GM21526 (cell line): ENCODE measurements around the gene LCN2.

Source experiments
- ATAC-seq: cut with Tn5 transposase; IDR thresholded peaks from one replicate; pipeline ENCODE4 v1.9.1; 2021; ENCODE audit warnings: moderate library complexity; ENCODE audit not compliant: unreplicated experiment, low FRiP score

LCN2 gene

DNA sequence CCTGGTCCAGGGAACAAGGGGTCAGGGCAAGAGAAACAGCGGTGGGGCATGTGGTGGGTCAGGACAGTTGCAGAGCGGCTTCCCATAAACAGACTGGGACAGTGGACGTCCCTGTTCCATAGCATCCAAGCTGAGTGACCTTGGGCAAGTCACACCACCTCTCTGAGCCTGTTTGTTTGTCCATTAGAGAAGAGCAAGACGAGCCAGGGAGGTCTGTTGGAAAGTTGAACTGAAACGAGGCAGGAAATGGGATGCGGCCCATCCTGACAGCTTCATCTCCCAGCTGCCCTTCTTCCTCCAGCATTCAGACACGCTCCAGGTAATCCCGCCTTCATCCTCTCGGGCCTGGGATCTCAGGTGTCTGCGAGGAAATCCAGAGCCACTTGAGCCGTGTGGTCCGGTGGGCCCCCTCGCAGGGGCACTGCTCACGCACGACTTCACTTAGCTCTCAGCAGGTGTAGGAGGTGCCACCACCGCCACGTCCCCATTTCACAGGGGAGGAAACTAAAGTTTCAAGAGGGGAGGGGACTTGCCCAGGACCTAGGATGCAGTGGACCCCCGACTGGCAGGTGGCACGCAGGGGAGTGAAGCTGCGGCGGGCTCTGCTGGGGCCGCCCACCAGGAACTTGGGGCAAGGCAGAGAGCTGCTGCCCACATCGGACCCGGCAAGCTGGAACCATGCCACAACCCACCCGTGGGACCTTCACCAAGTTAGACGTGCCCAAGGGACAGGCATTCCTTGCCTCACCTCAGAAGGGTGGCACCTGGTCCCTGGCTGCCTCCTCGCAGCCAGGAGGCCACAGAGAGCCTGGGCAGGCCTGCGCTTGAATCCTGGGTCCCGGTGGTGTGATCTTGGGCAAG, 34.7 kb upstream of the LCN2 start:
- no peak for ATAC-seq

- no peak for ATAC-seq
Measured at GRCh38 chr9:128115187-128116103, 33.8 kb upstream of the LCN2 start.

DNA sequence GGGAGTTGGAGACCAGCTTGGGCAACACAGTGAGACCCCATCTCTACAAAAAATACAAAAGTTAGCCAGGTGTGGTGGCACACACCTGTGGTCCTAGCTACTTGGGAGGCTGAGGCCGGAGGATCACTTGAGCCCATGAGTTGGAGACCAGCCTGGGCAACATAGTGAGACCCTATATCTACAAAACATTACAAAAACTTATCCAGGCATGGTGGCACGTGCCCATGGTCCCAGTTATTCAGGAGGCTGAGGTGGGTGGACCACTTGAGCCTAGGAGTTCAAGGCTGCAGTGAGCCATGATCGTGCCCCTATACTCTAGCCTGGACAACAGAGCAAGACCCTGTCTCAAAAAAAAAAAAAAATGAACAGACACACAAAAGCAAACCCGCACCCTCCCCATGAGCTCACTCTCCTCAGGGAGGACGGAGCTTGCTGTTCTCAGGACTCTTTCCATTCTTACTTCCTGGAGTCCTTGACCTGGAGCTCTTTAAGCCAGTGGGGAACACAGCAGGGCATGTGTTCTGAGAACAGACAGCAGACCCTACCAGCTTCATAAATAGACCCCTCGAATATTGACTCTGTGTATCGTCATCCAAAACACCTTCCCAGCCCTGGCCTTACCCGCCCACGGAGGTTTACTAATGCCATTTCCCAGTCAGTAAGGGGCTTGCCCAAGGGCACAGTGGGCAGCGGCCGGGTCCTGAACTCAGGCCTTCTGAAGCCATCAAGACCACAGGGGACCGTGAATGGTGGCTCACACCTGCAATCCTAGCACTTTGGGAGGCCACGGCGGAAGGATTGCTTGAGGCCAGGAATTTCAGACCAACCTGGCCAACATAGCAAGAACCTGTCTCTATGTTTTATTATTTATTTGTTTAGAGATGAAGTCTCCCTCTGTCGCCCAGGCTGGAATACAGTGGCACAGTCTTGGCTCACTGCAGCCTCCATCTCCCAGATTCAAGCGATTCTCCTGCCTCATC, 32.9 kb upstream of the LCN2 start:
- ATAC-seq: no peak

DNA sequence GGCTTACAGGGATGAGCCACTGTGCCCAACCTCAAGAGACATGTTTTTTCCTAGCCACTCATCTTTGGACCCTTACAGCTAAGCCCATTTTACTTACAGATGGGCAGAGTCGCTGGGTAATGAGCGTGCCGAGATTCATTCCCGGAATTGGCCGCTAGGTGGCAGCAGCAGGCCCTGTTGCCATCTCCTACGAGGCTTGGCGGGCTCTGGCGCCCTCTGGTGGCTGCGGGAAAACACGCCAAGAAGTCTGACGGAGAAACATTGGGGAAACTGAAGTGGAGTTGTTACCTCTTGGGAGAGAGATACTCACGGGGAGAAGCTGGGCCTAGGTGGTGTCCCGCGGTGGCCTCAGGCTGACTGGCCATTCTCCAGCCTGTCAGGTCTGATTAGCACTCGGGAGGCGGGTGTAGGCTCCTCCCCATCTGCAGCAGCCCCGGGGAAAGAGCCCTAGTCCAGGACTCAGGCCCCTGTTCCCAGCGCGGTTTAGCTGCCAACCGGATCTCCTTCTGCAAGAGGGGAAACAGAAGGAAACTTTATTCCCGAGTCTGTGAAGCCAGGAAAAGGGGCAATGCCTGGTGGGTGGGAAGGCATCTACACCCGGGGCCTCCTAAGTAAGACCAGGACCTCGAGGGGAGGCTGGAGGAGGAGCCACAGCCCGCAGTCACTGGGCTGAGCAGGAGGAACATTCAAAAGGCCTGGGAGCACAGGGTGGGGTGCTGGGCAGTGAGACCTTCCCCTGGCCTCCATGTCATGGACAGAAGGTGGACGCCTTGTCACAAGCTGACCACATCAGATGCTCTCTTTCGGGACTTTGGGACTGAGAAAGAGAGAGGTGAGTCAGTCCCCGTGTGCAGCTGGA, 31.4 kb upstream of the LCN2 start:
- no peak for ATAC-seq

- ATAC-seq: no peak
Measured at GRCh38 chr9:128118472-128118857, 30.8 kb upstream of the LCN2 start.

DNA sequence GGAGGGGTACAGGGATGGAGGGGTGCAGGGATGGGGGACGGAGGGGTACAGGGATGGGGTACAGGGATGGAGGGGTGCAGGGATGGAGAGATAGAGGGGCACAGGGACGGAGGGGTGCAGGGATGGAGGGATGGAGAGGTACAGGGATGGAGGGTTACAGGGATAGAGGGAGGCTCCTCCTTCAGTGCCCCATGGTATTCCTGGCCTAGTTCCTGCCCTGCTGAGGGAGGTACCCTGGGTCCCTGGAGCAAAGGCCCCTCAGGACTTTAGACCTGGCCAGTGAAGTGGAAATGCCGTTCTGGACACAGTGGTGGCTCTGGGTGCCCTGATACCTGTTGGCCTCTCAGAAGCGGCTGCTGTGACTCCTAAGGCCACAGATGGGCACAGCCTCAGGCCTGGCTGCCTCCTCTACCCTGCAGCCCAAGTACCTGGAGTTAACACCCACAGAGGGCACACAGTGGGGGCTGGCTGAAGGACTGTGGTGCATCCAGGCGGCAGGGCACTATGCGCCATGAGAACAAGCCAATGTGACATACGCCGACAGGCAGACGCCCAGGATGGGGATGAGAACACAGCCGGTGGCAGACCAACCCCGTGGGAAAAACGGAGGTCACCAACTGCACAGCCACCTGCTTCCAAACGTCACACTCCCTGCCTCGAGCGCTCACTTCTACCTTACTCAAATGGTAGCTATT, 30.1 kb upstream of the LCN2 start:
- ATAC-seq: no peak

- no peak for ATAC-seq
Measured at GRCh38 chr9:128120061-128120740, 29.1 kb upstream of the LCN2 start.

DNA sequence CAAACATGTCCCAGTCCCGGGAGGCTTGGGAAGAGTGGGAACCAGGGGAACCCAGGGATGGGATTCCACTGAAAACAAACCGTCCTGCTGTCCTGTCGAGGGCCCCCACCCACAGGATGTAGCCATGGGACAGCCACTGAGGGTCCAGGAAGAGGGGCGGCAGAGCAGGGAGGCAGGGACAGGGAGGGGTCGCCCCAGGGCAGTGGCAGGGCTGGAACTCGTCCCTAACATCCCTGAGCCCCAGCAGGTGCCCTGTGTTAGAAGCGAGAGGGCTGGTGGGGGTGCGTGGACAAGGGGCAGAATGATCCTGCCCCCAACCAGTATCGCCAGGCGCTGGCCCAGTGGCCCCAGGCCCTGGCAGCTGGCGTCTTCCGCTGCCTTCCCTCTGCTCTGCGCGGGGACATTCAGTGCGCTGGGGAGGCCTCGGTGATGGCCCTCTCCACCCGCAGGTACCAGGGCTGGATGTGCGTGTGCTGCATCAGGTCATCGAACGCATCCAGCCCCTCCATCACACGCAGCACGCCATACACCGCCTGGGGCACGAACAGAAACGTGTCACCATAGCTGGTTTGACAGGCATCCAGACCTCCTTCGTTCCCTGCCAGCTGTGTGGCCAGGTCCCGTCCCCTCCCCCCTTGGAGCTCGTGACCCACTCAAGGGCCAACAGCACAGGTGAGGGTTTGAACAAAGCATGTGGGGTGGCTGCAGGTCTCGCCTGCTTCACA, 28.4 kb upstream of the LCN2 start:
- no peak for ATAC-seq

DNA sequence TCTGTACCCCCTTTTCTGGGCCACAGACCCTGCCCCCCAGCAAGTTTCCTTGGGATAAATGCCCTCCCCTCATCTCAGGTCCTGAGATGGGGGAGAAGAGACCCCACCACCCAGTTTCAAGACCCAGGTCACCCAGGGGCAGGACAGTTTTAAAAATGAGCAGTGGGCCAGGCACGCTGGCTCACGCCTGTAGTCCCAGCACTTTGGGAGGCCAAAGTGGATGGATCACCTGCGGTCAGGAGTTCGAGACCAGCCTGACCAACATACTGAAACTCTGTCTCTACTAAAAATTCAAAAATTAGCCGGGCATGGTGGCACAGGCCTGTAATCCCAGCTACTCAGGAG, 27.8 kb upstream of the LCN2 start:
- ATAC-seq: no peak

DNA sequence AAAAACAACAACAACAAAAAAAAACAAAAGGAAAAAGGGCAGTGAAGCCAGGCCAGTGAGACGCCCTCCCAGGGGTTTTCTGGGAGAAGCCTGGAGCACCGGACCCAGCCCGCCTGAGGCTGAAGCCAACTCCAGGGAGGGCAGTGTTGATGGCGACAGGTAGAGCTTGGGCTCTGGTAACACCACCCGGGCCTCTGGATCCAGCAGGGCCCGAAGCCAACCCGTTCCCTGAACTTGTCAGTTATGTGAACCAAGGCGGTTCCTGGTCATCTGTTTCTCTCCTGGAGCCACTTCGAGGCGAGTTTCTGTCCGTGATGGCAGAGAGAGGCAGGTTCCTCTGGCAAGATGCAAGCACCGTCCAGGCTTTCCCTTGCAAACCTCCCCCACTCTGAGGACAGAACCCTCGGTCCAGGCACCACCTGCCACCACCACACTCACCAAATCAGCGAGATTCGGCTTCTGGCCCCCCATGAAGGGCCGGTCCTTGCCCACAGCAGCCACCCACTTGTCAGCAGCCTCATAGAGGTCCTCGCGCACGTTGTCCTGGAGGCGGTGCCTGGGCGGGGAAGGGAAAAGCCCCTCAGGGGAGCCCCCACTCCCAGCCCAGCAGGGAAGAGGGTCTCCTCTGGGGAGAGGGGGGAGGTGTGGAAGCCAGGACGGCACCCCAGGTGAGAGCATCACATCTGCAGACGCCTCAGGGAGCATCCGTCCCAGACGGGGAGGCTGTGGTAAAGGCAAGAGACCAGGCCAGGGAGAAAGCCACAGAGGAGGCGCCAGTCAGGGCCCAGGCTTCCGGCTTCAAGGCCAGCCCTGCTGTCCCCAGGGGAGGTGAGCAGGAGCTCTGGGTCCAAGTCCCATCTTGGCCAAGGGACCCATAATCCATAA, 27.1 kb upstream of the LCN2 start:
- no peak for ATAC-seq

GRCh38 chr9:128122809-128123175, 26.5 kb upstream of the LCN2 start:
- ATAC-seq: no peak

DNA sequence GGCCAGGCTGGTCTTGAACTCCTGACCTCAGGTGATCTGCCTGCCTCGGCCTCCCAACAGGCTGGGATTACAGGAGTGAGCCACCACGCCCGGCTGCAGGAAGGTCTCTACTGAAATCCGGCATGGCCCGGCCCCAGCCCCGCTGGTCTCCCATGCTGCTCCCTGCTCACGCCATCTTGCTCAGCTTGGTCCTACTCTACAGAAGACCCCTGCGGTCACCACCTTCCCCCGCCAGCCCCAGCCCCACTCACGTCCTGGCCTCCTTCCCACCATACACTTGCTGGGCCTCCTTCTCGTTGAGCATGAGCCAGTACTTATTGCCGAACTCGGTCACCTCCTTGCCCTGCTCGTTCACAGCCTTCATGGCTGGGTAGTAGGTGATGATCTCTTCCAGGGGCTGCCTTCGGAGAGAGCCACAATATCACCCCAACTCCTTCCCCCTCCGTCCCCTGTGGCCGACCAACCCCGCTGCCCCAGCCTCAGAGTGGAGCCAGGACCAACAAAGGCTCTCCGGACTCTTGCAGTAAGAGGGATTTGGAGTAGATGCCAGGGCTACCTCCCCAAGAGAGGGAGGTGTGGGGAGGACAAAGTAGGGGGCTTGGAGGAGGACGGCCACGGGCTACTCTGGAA, 25.7 kb upstream of the LCN2 start:
- no peak for ATAC-seq

DNA sequence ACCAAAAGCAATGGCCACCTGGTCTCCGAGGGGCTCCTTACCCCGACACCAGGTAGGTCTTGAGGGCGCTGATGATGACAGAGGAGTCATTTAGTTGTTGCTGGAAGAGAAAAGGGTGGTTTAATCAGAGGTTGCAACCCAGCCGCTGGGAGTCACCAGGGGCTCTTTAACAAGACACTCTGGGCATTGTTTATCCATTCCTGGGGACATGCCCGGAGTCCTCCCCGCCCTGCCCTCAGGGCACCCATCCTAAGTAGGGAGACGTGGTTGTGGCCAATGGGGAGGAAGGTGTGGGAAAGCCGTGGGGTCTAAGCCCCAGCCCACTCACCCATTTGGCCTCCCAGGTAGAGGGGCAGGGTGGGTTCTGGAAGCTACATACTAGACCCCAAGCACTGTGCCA, 24.8 kb upstream of the LCN2 start:
- no peak for ATAC-seq

DNA sequence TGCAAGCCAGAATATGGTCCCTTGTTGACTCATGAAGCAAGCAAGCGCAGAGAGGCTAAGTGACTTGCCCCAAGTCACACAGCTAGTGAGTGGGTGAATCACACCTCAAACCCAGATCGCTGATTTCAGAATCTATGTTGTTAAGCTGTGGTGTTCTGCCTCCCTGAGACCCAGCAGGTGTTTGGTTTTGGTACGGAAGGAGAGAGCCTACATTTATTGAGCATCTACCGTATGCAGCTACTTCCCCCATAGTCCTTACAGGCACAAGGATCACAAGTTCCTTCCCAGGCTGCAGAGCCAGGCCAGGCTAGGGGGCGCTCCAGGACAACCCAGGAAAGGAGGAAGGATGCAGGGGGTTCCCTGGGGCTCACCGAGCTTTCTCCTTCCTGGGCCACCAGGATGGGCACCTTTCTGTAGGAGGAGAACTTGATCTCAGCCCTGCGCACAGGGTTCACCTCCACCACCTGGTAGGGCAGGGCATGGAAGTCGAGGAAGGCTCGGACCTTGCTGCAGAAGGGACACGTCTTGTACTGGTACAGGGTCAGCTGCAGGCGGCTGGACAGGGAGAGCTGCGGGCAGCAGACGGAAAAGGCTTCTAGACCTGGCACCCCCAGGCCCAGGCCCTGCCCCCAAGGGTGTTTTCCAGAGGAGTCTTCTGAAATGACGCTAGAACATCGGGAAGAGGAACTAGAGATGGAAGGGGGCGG, 24.2 kb upstream of the LCN2 start:
- no peak for ATAC-seq

- no peak for ATAC-seq
Measured at GRCh38 chr9:128125580-128126354, 23.5 kb upstream of the LCN2 start.
